GM23338 (cell line): ENCODE results near the gene ZDBF2. TPM values are rescaled to one million over a fixed set of nuclear protein-coding genes. Genes with fewer than 3 reads are reported as not detected.

Source experiments
- ATAC-seq: fragments of 200-7000 bp; cut with Tn5 transposase; 3 replicates; pipeline ENCODE4 v1.9.1; 2020
- DNase-seq: peaks from one replicate; pipeline ENCODE4 v3.0.0-alpha.2; 2015; ENCODE audit warnings: low spot score
- H2AFZ ChIP-seq: fragments of 200-600 bp; sonication (generic); 2 replicates; pipeline ENCODE4 v1.8.0; 2016; ENCODE audit warnings: antibody characterized with exemption, mild to moderate bottlenecking, moderate library complexity
- H3F3A ChIP-seq: fragments of 200-600 bp; sonication (generic); replicated peaks from 2 replicates; pipeline ENCODE4 v1.8.0; 2017; ENCODE audit warnings: antibody characterized with exemption, mixed run types, low read depth
- H3K27ac ChIP-seq: fragments of 200-600 bp; sonication (generic); 2 replicates; pipeline ENCODE4 v1.6.1; 2016; ENCODE audit warnings: low read depth
- H3K27me3 ChIP-seq: fragments of 200-600 bp; sonication (generic); 2 replicates; pipeline ENCODE4 v1.8.0; 2016; ENCODE audit warnings: mild to moderate bottlenecking, mixed run types, moderate library complexity; ENCODE audit not compliant: insufficient read depth
- H3K36me3 ChIP-seq: fragments of 200-600 bp; sonication (generic); 2 replicates; pipeline ENCODE4 v1.8.0; 2016; ENCODE audit warnings: mild to moderate bottlenecking; ENCODE audit not compliant: insufficient read depth
- H3K4me1 ChIP-seq: fragments of 200-600 bp; sonication (generic); 2 replicates; pipeline ENCODE4 v1.8.0; 2016; ENCODE audit warnings: mild to moderate bottlenecking, moderate library complexity; ENCODE audit not compliant: insufficient read depth
- H3K4me2 ChIP-seq: fragments of 200-600 bp; sonication (generic); 2 replicates; pipeline ENCODE4 v1.7.1; 2017; ENCODE audit warnings: mixed run types
- H3K4me3 ChIP-seq: fragments of 200-600 bp; sonication (generic); 2 replicates; pipeline ENCODE4 v1.6.1; 2016; ENCODE audit warnings: mixed run types
- H3K79me2 ChIP-seq: fragments of 200-600 bp; sonication (generic); replicated peaks from 2 replicates; pipeline ENCODE4 v1.8.0; 2017; ENCODE audit warnings: mild to moderate bottlenecking; ENCODE audit not compliant: insufficient read depth
- H3K9me2 ChIP-seq: fragments of 200-600 bp; sonication (generic); 2 replicates; pipeline ENCODE4 v1.8.0; 2017; ENCODE audit not compliant: insufficient read depth
- H4K20me1 ChIP-seq: fragments of 200-600 bp; sonication (generic); replicated peaks from 2 replicates; pipeline ENCODE4 v1.8.0; 2017; ENCODE audit warnings: mild to moderate bottlenecking; ENCODE audit not compliant: insufficient read depth
- H3K27ac Mint-ChIP-seq: 2 replicates; pipeline ENCODE4 v1.8.0; 2020; ENCODE audit warnings: inconsistent platforms, mild to moderate bottlenecking, moderate library complexity, mixed read lengths
- H3K27me3 Mint-ChIP-seq: 3 replicates; pipeline ENCODE4 v1.8.0; 2022; ENCODE audit warnings: low read depth, mild to moderate bottlenecking, moderate library complexity, mixed read lengths, inconsistent platforms; ENCODE audit not compliant: insufficient read depth, poor library complexity
- H3K36me3 Mint-ChIP-seq: 3 replicates; pipeline ENCODE4 v1.8.0; 2021; ENCODE audit warnings: low read depth, mild to moderate bottlenecking, inconsistent platforms, moderate library complexity, mixed read lengths
- H3K4me1 Mint-ChIP-seq: 3 replicates; pipeline ENCODE4 v1.8.0; 2020; ENCODE audit warnings: mild to moderate bottlenecking, inconsistent platforms, mixed read lengths
- H3K4me3 Mint-ChIP-seq: 3 replicates; pipeline ENCODE4 v1.8.0; 2021; ENCODE audit warnings: moderate library complexity, mild to moderate bottlenecking, inconsistent platforms, mixed read lengths
- H3K9me3 Mint-ChIP-seq: 3 replicates; pipeline ENCODE4 v1.8.0; 2020; ENCODE audit warnings: moderate library complexity, mild to moderate bottlenecking, inconsistent platforms, mixed read lengths
- CREB1 ChIP-seq: fragments of 250-450 bp; sonication (Bioruptor Pico); IDR thresholded peaks from 2 replicates; pipeline ENCODE4 v1.5.0; 2020; ENCODE audit warnings: low read depth, mild to moderate bottlenecking, moderate library complexity
- EZH2phosphoT487 ChIP-seq: fragments of 200-600 bp; sonication (generic); IDR thresholded peaks from one replicate; pipeline ENCODE4 v1.8.1; 2018; ENCODE audit warnings: antibody characterized with exemption; ENCODE audit not compliant: unreplicated experiment
- NANOG ChIP-seq: IDR thresholded peaks from 2 replicates; pipeline ENCODE4 v1.6.1; 2016; ENCODE audit warnings: antibody characterized with exemption, borderline replicate concordance
- POLR2AphosphoS5 ChIP-seq: IDR thresholded peaks from 2 replicates; pipeline ENCODE4 v1.6.1; 2016; ENCODE audit warnings: antibody characterized with exemption, low read depth
- STAT1 ChIP-seq: IDR thresholded peaks from one replicate; pipeline ENCODE4 v1.6.1; 2016; ENCODE audit warnings: antibody characterized with exemption; ENCODE audit not compliant: unreplicated experiment
- ZNF114 ChIP-seq: fragments of 250-450 bp; sonication (Bioruptor Pico); IDR thresholded peaks from 2 replicates; pipeline ENCODE4 v1.5.0; 2020; ENCODE audit warnings: mild to moderate bottlenecking, moderate library complexity
- ZNF331 ChIP-seq: fragments of 250-450 bp; sonication (Bioruptor Pico); IDR thresholded peaks from 2 replicates; pipeline ENCODE4 v1.5.0; 2020; ENCODE audit warnings: low read depth, mild to moderate bottlenecking, moderate library complexity
- polyA plus RNA-seq: library from polyadenylated mRNA; unstranded; fragments of >200 nt; fragmentation: Nextera tagmentation; extraction: Ambion mirVana; gene quantifications from 2 replicates; pipeline ENCODE4 v1.2.1, GENCODE V29; 2016
- total RNA-seq: library from RNA; depleted of rRNA; stranded (reverse); fragments of >200 nt; shearing (Covaris generic); gene quantifications from 2 replicates; pipeline ENCODE4 v1.2.3, GENCODE V29; 2014
- TF ChIP-seq, protein P1 (sequence below): fragments of 250-450 bp; sonication (Bioruptor Pico); IDR thresholded peaks from 2 replicates; pipeline ENCODE4 v1.5.0; 2020; ENCODE audit warnings: mild to moderate bottlenecking, moderate library complexity

The ZDBF2 gene
- total and polyA plus RNA-seq, 2 experiments from 2014 or later, result 7.6 to 41.1 TPM

DNA sequence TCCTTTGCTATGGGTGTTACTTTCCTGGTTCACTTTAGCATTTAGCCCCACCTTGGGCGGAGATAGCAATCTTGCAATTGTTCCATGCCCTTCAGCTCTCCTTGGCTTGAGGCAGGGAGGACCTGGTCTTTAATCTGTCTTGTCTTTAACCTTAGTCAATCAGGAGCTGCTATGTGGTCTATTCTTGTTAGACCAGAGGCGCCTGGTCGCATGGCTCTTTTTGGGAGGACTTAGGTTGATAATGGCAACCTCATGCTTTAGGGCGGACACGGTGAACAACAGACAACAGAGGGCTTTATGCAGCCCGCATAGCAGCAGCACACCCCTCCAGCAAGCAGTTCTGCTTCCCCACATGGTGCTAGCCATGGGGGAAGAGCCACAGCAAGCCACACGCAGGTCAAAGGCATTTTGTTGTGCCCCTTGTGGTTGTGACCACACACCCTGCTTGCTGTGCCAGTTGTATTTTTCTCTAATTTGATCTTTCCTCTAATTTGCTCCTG, 17.7 kb upstream of the ZDBF2 start (continued):
- TF ChIP-seq, protein P1, sequence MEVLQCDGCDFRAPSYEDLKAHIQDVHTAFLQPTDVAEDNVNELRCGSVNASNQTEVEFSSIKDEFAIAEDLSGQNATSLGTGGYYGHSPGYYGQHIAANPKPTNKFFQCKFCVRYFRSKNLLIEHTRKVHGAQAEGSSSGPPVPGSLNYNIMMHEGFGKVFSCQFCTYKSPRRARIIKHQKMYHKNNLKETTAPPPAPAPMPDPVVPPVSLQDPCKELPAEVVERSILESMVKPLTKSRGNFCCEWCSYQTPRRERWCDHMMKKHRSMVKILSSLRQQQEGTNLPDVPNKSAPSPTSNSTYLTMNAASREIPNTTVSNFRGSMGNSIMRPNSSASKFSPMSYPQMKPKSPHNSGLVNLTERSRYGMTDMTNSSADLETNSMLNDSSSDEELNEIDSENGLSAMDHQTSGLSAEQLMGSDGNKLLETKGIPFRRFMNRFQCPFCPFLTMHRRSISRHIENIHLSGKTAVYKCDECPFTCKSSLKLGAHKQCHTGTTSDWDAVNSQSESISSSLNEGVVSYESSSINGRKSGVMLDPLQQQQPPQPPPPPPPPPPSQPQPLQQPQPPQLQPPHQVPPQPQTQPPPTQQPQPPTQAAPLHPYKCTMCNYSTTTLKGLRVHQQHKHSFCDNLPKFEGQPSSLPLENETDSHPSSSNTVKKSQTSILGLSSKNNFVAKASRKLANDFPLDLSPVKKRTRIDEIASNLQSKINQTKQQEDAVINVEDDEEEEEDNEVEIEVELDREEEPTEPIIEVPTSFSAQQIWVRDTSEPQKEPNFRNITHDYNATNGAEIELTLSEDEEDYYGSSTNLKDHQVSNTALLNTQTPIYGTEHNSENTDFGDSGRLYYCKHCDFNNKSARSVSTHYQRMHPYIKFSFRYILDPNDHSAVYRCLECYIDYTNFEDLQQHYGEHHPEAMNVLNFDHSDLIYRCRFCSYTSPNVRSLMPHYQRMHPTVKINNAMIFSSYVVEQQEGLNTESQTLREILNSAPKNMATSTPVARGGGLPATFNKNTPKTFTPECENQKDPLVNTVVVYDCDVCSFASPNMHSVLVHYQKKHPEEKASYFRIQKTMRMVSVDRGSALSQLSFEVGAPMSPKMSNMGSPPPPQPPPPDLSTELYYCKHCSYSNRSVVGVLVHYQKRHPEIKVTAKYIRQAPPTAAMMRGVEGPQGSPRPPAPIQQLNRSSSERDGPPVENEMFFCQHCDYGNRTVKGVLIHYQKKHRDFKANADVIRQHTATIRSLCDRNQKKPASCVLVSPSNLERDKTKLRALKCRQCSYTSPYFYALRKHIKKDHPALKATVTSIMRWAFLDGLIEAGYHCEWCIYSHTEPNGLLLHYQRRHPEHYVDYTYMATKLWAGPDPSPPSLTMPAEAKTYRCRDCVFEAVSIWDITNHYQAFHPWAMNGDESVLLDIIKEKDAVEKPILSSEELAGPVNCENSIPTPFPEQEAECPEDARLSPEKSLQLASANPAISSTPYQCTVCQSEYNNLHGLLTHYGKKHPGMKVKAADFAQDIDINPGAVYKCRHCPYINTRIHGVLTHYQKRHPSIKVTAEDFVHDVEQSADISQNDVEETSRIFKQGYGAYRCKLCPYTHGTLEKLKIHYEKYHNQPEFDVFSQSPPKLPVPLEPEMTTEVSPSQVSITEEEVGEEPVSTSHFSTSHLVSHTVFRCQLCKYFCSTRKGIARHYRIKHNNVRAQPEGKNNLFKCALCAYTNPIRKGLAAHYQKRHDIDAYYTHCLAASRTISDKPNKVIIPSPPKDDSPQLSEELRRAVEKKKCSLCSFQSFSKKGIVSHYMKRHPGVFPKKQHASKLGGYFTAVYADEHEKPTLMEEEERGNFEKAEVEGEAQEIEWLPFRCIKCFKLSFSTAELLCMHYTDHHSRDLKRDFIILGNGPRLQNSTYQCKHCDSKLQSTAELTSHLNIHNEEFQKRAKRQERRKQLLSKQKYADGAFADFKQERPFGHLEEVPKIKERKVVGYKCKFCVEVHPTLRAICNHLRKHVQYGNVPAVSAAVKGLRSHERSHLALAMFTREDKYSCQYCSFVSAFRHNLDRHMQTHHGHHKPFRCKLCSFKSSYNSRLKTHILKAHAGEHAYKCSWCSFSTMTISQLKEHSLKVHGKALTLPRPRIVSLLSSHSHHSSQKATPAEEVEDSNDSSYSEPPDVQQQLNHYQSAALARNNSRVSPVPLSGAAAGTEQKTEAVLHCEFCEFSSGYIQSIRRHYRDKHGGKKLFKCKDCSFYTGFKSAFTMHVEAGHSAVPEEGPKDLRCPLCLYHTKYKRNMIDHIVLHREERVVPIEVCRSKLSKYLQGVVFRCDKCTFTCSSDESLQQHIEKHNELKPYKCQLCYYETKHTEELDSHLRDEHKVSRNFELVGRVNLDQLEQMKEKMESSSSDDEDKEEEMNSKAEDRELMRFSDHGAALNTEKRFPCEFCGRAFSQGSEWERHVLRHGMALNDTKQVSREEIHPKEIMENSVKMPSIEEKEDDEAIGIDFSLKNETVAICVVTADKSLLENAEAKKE (CRISPR knock-in tag), result no peak
- TF ChIP-seq ZNF114 (CRISPR knock-in tag) (no peak), STAT1 (no peak)

DNA sequence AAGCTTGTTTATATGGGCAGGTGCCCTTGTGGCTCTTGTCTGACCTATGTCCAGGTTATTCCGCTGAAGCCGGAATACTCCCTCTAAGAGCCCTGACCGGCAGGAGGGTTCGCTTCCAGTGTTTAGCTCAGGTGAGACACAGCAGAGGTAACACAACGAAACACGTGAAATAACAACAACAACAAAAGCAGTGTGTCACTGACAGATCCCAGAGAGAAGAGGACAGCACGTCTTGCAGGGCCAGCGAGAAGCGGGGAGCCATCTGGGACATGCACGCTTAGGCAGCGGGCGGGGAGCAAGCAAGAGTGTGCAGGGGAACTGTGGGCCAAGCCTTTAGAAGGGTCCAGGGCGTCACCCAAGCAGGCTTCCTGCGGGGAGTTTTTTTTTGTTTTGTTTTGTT, 17.1 kb upstream of the ZDBF2 start:
- Histone ChIP-seq H4K20me1 (no peaks in the 10 kb centered on the region), H3K4me3 (no peak overlapping the region), H3K27me3 (no peaks in the 10 kb centered on the region), H3K4me2 (no peak overlapping the region), H3K36me3 (no peaks in the 10 kb centered on the region), H2AFZ (peak overlapping the region; percentile 84; the same call in 1 of the 2 replicates), H3K9me2 (no peaks in the 10 kb centered on the region), H3K79me2 (no peaks in the 10 kb centered on the region), H3K27ac (no peak overlapping the region), H3F3A (no peaks in the 10 kb centered on the region; the same call in 1 of the 2 replicates), H3K4me1 (peaks cover 7% of the 10 kb centered on the region; the same call in 1 of the 2 replicates)
- Mint-ChIP-seq H3K4me1 (peaks cover 21% of the 10 kb centered on the region), H3K27ac (no peak overlapping the region), H3K36me3 (no peaks in the 10 kb centered on the region), H3K9me3 (no peaks in the 10 kb centered on the region; the same call in 2 of the 3 replicates), H3K27me3 (peaks cover 2% of the 10 kb centered on the region), H3K4me3 (no peak overlapping the region)
- DNase-seq (no peak), ATAC-seq (no peak)
- TF ChIP-seq EZH2phosphoT487, result no peak
- no peak for TF ChIP-seq NANOG
- no peak for TF ChIP-seq ZNF331
- TF ChIP-seq STAT1, result no peak
- TF ChIP-seq POLR2AphosphoS5, result no peak
- TF ChIP-seq CREB1 (CRISPR knock-in tag), result no peak
